Mucosa of descending colon (tissue), 3 donors: Measurements from ENCODE around the gene DOCK10. TPM values are rescaled to one million over a fixed set of nuclear protein-coding genes. Genes with fewer than 3 reads are reported as not detected.

ENCODE experiments used
- ATAC-seq: fragments of 200-7000 bp; cut with Tn5 transposase; one replicate; pipeline ENCODE4 v1.9.1; 2020; ENCODE audit warnings: mild to moderate bottlenecking, moderate library complexity
- DNase-seq, 3 donors: peaks; one replicate each; pipeline ENCODE4 v3.0.0-alpha.2; 2020
- H3K36me3 ChIP-seq: fragments of 200-600 bp; one replicate; pipeline ENCODE4 v1.8.0; 2021; ENCODE audit warnings: low read depth, mild to moderate bottlenecking
- H3K4me1 ChIP-seq: fragments of 200-600 bp; one replicate; pipeline ENCODE4 v1.8.0; 2021; ENCODE audit warnings: low read depth, mild to moderate bottlenecking
- H3K4me3 ChIP-seq: fragments of 200-600 bp; one replicate; pipeline ENCODE4 v1.8.0; 2021; ENCODE audit warnings: mild to moderate bottlenecking
- H3K9me3 ChIP-seq: fragments of 200-600 bp; one replicate; pipeline ENCODE4 v1.8.0; 2021; ENCODE audit warnings: mild to moderate bottlenecking
- CTCF ChIP-seq: fragments of 200-600 bp; IDR thresholded peaks from one replicate; pipeline ENCODE4 v1.8.0; 2022; ENCODE audit warnings: antibody characterized with exemption, mild to moderate bottlenecking
- intact Hi-C, 2 donors: fragments of 100-400 bp; cut with DNase I in 1 of 2; cut with micrococcal nuclease in 1 of 2; formaldehyde crosslinking; loops; one replicate each; pipeline versions ENCODE4 v1.11.0 to v1.11.1; 2022; cut with DNase I, micrococcal nuclease
- total RNA-seq, 3 donors: library from RNA; stranded (reverse); fragmentation: NEBNext Ultra II Directional in 2 of 3; extraction: Animal tissue kit (Norgen Biotek cat#: 25700) in 2 of 3; gene quantifications; one replicate each; pipeline versions ENCODE4 v1.2.1 to v1.2.4, GENCODE V29; 2021 to 2023
- donor health status: DM: no; HTN: no; CAD: no; lungs with moderate emphysema.
- donor health status: DM: no; HTN: no; CAD: no.
- donor health status: DM: no; HTN: yes; CAD: no.

The DOCK10 gene
- total RNA-seq, 3 donors from 2014 or later = 13.3 to 20.6 (median 14.7) TPM

GRCh38 chr2:224954980-224955379, 87.3 kb downstream of the DOCK10 start:
- ATAC-seq = no peak
- H3K36me3 ChIP-seq = no peaks in the 10 kb centered on the region
- H3K9me3 ChIP-seq = no peaks in the 10 kb centered on the region
- TF ChIP-seq CTCF = no peak
- DNase-seq = no peak
- no peak overlapping the region for H3K4me3 ChIP-seq
- intact Hi-C loops = no loop called here
- peaks cover 10% of the 10 kb centered on the region for H3K4me1 ChIP-seq

- H3K4me3 ChIP-seq = no peak overlapping the region
- no peaks in the 10 kb centered on the region for H3K36me3 ChIP-seq
- no peak for TF ChIP-seq CTCF
- peak; percentile 93 for ATAC-seq
- DNase-seq = peak in 2 of 3 donors; percentile 24 to 48
- no peaks in the 10 kb centered on the region for H3K9me3 ChIP-seq
- intact Hi-C loops = no loop called here
- peaks cover 10% of the 10 kb centered on the region for H3K4me1 ChIP-seq
These were observed 89.2 kb downstream of the DOCK10 start for GRCh38 chr2:224952936-224953657.

GRCh38 chr2:224951723-224952481, 90.4 kb downstream of the DOCK10 start:
- no peak for TF ChIP-seq CTCF
- intact Hi-C loops = no loop called here
- no peak overlapping the region for H3K4me3 ChIP-seq
- peaks cover 4% of the 10 kb centered on the region for H3K4me1 ChIP-seq
- ATAC-seq (no peak), DNase-seq (no peak)
- no peaks in the 10 kb centered on the region for H3K36me3 ChIP-seq
- H3K9me3 ChIP-seq = no peaks in the 10 kb centered on the region

GRCh38 chr2:224948859-224949258, 93.4 kb downstream of the DOCK10 start:
- Histone ChIP-seq H3K36me3 (no peaks in the 10 kb centered on the region), H3K9me3 (no peaks in the 10 kb centered on the region), H3K4me1 (peaks cover 4% of the 10 kb centered on the region), H3K4me3 (no peak overlapping the region)
- intact Hi-C loops = no loop called here
- ATAC-seq = no peak
- TF ChIP-seq CTCF = no peak
- DNase-seq = no peak

GRCh38 chr2:224948005-224948404, 94.3 kb downstream of the DOCK10 start:
- ATAC-seq = no peak

More at GRCh38 chr2:224948005-224948404, 94.3 kb downstream of the DOCK10 start:
- H3K36me3 ChIP-seq = no peaks in the 10 kb centered on the region
- no peak for DNase-seq
- no peak overlapping the region for H3K4me3 ChIP-seq
- intact Hi-C loops = no loop called here
- H3K4me1 ChIP-seq = peaks cover under 1% of the 10 kb centered on the region
- no peak for TF ChIP-seq CTCF
- H3K9me3 ChIP-seq = no peaks in the 10 kb centered on the region
